ENCODE results near the gene PLPP7.
"Not testable (repeated sequence)": the region's sequence is repeated elsewhere in the genome, so short reads cannot be mapped to it uniquely, and the experiment has no call there.

Gene PLPP7

GRCh38 chr9:131335368-131335755 lies 45.8 kb downstream of the PLPP7 start:
- DNase-seq, result no peak

DNA sequence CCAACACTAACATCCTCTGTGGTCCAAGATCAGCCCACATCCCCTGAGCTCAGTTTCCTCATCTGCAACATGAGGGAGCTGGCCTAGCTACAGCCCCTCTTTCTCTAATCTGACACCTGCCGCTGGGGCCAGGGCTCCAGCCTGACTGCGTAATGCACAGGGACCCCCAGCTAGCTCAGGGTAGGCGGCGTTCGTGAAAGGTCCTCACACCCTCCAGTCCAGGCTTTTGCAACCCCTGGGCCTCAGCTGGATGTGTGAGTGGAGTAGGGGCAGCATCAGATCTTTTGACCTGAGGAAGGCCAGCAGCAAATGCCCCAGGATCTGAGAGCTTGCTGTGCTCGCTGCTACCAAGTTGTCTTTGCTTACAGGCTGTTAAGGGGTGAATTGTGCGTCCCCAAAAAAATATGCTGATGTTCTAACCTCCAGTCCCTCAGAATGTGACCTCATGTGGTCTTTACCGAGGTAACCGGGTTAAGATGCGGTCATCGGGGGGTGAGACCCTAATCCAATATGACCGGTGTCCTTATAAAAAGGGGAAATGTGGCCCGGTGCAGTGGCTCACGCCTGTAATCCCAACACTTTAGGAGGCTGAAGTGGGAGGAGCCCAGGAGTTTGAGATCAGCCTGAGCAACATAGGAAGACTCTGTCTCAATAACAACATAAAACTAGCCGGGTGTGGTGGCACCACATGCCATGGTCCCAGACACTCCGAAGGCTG lies 47.8 kb downstream of the PLPP7 start:
- DNase-seq, result no peak

DNA sequence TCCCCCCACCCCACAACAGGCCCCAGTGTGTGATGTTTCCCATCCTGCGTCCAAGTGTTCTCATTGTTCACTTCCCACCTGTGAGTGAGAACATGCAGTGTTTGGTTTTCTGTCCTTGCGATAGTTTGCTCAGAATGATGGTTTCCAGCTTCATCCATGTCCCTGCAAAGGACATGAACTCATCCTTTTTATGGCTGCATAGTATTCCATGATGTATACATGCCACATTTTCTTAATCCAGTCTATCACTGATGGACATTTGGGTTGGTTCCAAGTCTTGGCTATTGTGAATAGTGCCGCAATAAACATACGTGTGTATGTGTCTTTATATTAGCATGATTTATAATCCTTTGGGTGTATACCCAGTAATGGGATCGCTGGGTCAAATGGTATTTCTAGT lies 49.7 kb downstream of the PLPP7 start:
- DNase-seq, result not testable (repeated sequence)

- not testable (repeated sequence) for DNase-seq
Measured at GRCh38 chr9:131344931-131345535, 55.5 kb downstream of the PLPP7 start.

- DNase-seq, result no peak
Measured at GRCh38 chr9:131346559-131346958, 57.0 kb downstream of the PLPP7 start.

DNA sequence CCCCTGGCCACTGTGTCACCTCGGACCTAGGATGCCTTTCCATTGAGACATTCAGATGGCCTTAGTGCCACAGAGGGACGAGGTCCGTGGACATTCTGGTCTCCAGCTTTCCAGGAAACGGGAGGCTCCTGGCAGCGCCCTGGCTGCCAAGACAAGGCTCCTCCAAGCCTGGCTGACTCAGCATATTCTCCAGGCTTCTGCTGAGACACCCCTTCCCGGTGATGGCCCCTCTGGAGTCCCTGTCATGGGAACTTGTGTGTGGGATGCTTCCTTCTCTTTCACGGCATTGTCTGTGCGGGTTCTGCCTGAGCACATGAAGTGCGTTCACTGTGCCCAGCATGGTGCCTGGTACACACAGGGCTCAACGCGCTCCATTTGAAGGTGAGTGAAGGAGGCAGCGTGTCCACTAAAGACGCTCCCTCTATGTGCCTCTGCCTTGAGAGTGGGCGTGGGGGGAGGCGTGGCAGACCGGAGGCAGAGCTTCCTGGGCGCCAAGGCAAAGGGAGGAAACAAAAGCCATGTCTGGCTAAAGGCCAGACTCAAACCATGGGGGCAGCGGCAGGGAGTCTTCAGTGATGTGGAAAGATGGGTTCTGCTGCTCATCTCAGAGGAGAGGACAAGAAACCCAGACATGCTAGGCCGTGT lies 58.0 kb downstream of the PLPP7 start:
- DNase-seq, result no peak

GRCh38 chr9:131348631-131349521 lies 59.4 kb downstream of the PLPP7 start:
- no peak for DNase-seq

DNA sequence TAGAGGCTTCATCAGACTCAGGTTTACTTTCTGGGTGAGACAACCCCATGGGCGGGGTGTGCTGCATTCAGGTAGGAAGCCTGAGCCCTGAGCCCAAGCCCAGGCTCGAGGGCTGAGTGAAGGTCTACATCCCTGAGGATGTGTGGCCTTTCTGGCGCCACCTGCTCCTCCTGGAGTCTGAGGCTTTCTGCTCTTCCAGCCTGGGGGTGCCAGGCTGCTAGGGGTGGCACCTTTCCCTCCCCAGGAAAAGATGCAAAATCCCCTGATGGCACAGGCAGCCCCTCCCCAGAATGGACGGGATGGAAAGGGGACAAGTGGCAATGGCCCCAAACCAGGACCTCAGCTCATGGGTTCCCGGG lies 60.0 kb downstream of the PLPP7 start:
- no peak for DNase-seq

DNA sequence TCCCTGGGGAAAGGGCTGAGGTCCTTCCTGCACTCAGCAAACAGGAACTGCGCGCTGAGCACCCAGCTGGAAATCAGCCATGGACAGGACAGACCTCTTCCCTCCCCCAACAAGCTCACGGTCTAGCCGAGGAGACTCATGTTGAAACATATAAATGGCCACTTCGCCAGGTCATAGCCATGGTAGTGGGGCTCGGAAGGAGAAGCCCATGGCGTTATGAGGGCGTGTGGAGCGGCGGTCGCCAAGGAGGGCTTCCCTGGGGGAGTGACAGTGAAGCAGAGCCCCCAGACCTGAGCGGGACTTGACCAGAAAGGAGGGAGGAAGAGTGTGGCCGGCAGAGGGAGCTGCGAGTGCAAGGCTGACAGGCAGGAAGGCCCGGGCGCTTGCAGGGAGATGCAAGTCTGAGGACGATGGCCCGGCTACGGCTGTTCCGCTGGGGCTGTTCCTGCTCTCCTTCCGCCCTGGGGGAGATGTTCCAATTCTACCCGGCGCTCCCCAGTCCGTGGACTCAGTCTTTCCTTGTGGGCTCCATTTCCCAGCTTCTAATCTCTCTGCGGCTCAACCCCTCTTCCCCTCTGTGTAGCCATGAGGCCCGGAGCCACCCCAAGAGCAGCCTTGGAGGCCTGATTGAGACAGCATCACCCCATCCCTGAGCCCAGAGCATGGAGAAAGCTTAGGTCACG lies 60.5 kb downstream of the PLPP7 start:
- no peak for DNase-seq

DNA sequence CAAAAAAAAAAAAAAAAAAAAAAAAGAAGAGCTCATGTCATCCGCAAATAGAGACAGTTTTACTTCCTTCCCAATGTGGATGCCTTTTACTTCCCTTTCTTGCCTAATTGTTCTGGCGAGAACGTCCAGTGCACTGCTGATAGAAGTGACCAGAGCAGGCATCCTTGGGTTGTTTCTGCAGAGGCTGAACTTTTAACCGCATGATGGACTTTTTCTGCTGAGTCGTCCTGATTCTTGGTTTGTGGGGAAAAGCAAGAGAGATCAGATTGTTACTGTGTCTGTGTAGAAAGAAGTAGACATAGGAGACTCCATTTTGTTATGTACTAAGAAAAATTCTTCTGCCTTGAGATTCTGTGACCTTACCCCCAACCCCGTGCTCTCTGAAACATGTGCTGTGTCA lies 67.0 kb downstream of the PLPP7 start:
- DNase-seq, result not testable (repeated sequence)

DNA sequence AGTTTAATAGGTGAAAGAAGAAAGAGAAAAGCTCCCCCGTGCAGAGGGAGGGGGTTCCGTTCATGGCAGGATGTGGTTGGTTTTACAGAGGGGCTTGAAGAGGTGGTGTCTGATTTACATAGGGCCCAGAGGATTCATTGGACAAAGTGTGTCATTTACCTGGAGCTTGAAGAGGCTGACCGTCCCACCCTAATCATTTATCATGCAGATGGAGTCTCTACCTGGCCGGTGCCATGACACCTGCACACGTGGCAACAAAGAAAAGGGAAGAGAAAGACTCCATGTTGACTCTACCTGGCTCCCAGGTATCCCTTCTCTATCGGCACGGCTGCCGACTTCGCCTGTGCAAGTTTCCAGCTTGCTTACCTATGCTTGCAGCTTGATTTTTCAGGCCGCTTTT lies 69.0 kb downstream of the PLPP7 start:
- no peak for DNase-seq
